CD4-positive, alpha-beta T cell treated with Interleukin-17A for 1 hour (primary cell): Measurements from ENCODE around the gene FST.

Experiments used
- DNase-seq: peaks from one replicate; pipeline ENCODE4 v3.0.0-alpha.2; 2020

The FST gene

GRCh38 chr5:53480416-53481158 lies at the start of gene FST:
FST (plus strand) TSS chr5:53480629; CDS start chr5:53480792, 163 bp downstream.
- DNase-seq, result no peak

- no peak for DNase-seq
Observed at GRCh38 chr5:53431665-53432064, 48.8 kb upstream of the FST start.

- no peak for DNase-seq
Observed at GRCh38 chr5:53433026-53433425, 47.4 kb upstream of the FST start.

- DNase-seq, result no peak
Observed at GRCh38 chr5:53434541-53434940, 45.9 kb upstream of the FST start.

- DNase-seq, result no peak
Observed at GRCh38 chr5:53436480-53437191, 43.8 kb upstream of the FST start.

- no peak for DNase-seq
Observed at GRCh38 chr5:53438079-53438478, 42.4 kb upstream of the FST start.

- DNase-seq, result no peak
Observed at GRCh38 chr5:53438486-53439472, 41.6 kb upstream of the FST start.

- no peak for DNase-seq
Observed at GRCh38 chr5:53442961-53443360, 37.5 kb upstream of the FST start.

GRCh38 chr5:53445569-53445968 lies 34.9 kb upstream of the FST start:
- DNase-seq, result no peak

- no peak for DNase-seq
Observed at GRCh38 chr5:53446908-53447307, 33.5 kb upstream of the FST start.

- DNase-seq, result no peak
Observed at GRCh38 chr5:53448851-53449250, 31.6 kb upstream of the FST start.

GRCh38 chr5:53453898-53454718 lies 26.3 kb upstream of the FST start:
- DNase-seq, result no peak

GRCh38 chr5:53454719-53455000 lies 25.8 kb upstream of the FST start:
- no peak for DNase-seq

GRCh38 chr5:53456366-53456765 lies 24.1 kb upstream of the FST start:
- no peak for DNase-seq

- DNase-seq, result no peak
Observed at GRCh38 chr5:53463909-53464621, 16.4 kb upstream of the FST start.

GRCh38 chr5:53464722-53465121 lies 15.7 kb upstream of the FST start:
- DNase-seq, result no peak

GRCh38 chr5:53469946-53470687 lies 10.3 kb upstream of the FST start:
- DNase-seq, result no peak

GRCh38 chr5:53472279-53472678 lies 8.2 kb upstream of the FST start:
- no peak for DNase-seq

GRCh38 chr5:53472720-53473510 lies 7.5 kb upstream of the FST start:
- DNase-seq, result no peak

- DNase-seq, result no peak
Observed at GRCh38 chr5:53473633-53474032, 6.8 kb upstream of the FST start.
